Vagina (tissue), 2 donors: Measurements from ENCODE around the gene PTPRCAP. TPM values are rescaled to one million over a fixed set of nuclear protein-coding genes. Genes with fewer than 3 reads are reported as not detected.
"Not testable (repeated sequence)": the region's sequence is repeated elsewhere in the genome, so short reads cannot be mapped to it uniquely, and the experiment has no call there.

Experiments
- DNase-seq, 2 donors: peaks; one replicate each; pipeline ENCODE4 v3.0.0-alpha.2; 2017; ENCODE audit errors: extremely low spot score in 2 of 2
- H3K27ac ChIP-seq: fragments of 200-600 bp; sonication (generic); one replicate; pipeline ENCODE4 v1.5.1; 2019
- H3K27me3 ChIP-seq: fragments of 200-600 bp; sonication (generic); one replicate; pipeline ENCODE4 v1.5.1; 2019
- H3K36me3 ChIP-seq, 2 donors: fragments of 200-600 bp; sonication (generic); one replicate each; pipeline ENCODE4 v1.5.1; 2017 to 2019
- H3K4me1 ChIP-seq: fragments of 200-600 bp; sonication (generic); one replicate; pipeline ENCODE4 v1.5.1; 2019
- H3K4me3 ChIP-seq, 2 donors: fragments of 200-600 bp; sonication (generic); 1 replicate in 1 of 2; 2 replicates in 1 of 2; pipeline ENCODE4 v1.5.1; 2016 to 2019
- H3K9me3 ChIP-seq: fragments of 200-600 bp; sonication (generic); one replicate; pipeline ENCODE4 v1.5.1; 2019
- POLR2A ChIP-seq, 2 donors: fragments of 450-650 bp; IDR thresholded peaks; one replicate each; pipeline ENCODE4 v1.6.1; 2017; ENCODE audit warnings: antibody characterized with exemption in 2 of 2, mild to moderate bottlenecking in 2 of 2, moderate library complexity in 2 of 2
- POLR2AphosphoS5 ChIP-seq, 2 donors: sonication (generic); formaldehyde crosslinking; IDR thresholded peaks; one replicate each; pipeline ENCODE4 v1.9.0; 2017; ENCODE audit warnings: antibody characterized with exemption in 2 of 2, mild to moderate bottlenecking in 2 of 2, low read depth in 1 of 2; ENCODE audit not compliant: insufficient read depth in 1 of 2
- intact Hi-C: fragments of 100-400 bp; cut with DNase I; formaldehyde crosslinking; loops from one replicate; pipeline ENCODE4 v1.15.1; 2023
- total RNA-seq: library from RNA; depleted of rRNA; stranded (reverse); fragments of >200 nt; gene quantifications from one replicate; pipeline ENCODE4 v1.2.3, GENCODE V29; 2016
- TF ChIP-seq, protein P1 (sequence below), 3 experiments: fragments of 450-650 bp in 2 of 3; fragments of 200-600 bp in 1 of 3; sonication (generic) in 1 of 3; IDR thresholded peaks; one replicate each; pipeline ENCODE4 v1.5.1; 2017 to 2019; ENCODE audit warnings: antibody characterized with exemption in 3 of 3, mild to moderate bottlenecking in 2 of 3, moderate library complexity in 2 of 3

Gene PTPRCAP
- total RNA-seq, 1 donor from 2014 or later = 18.2 TPM

GRCh38 chr11:67432655-67433349, 4.7 kb downstream of the PTPRCAP start:
- H3K9me3 ChIP-seq = no peaks in the 10 kb centered on the region
- H3K27ac ChIP-seq = no peak overlapping the region
- peaks cover 44% of the 10 kb centered on the region for H3K4me1 ChIP-seq
- H3K36me3 ChIP-seq = peaks cover 0 to 43% of the 10 kb centered on the region in 2 donors
- TF ChIP-seq POLR2A (IDR thresholded peaks at IDR 0.05) (no peak), POLR2AphosphoS5 (IDR thresholded peaks at IDR 0.05; ENCODE audit: insufficient read depth in 1 of 2, low read depth in 1 of 2) (no peak)
- TF ChIP-seq, protein P1, sequence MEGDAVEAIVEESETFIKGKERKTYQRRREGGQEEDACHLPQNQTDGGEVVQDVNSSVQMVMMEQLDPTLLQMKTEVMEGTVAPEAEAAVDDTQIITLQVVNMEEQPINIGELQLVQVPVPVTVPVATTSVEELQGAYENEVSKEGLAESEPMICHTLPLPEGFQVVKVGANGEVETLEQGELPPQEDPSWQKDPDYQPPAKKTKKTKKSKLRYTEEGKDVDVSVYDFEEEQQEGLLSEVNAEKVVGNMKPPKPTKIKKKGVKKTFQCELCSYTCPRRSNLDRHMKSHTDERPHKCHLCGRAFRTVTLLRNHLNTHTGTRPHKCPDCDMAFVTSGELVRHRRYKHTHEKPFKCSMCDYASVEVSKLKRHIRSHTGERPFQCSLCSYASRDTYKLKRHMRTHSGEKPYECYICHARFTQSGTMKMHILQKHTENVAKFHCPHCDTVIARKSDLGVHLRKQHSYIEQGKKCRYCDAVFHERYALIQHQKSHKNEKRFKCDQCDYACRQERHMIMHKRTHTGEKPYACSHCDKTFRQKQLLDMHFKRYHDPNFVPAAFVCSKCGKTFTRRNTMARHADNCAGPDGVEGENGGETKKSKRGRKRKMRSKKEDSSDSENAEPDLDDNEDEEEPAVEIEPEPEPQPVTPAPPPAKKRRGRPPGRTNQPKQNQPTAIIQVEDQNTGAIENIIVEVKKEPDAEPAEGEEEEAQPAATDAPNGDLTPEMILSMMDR (IDR thresholded peaks at IDR 0.05) = no peak
- intact Hi-C loops = no loop called here
- no peak for DNase-seq
- H3K4me3 ChIP-seq = no peak overlapping the region
- no peaks in the 10 kb centered on the region for H3K27me3 ChIP-seq

DNA sequence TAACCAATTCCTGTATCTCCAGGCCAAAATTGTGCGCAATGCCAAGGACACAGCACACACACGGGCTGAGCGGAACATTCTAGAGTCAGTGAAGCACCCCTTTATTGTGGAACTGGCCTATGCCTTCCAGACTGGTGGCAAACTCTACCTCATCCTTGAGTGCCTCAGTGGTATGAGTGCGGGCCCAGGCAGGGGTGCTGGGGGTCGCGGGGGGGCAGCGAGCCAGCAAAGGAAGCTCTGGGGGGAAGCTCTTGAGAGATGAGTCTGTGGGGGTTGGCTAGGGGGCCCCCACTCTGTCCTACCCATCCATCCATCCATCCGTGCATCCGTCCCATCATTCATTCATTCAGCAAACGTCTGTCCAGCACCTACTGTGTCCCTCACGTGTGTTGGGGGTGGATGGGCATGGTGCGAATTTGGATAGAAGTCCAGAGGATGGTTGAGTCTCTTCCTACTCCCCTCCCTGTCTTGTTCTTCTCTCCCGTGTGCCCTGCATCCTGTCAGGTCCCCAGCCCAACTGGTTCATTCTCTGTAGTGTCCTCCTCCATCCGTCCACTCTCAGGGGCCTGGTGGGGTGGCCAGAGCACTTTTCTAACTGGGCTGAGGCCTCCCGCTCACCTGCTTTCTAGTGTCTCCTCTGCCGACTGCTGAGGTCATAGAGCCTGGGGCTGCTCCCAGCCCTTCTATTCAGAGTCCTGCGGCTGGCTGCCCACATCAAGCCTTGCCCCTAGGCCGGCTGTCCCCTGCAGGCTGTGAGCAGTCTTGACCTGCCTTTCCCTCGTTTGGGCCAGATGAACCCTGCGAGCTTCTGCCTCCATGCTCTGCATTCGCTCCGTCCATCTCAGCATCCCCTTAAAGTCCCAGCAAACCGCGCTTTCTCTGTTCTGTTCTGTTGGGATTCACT, 5.9 kb downstream of the PTPRCAP start:
- intact Hi-C loops = no loop called here
- H3K36me3 ChIP-seq = peaks cover 0 to 43% of the 10 kb centered on the region in 2 donors
- H3K9me3 ChIP-seq = no peaks in the 10 kb centered on the region
- TF ChIP-seq POLR2AphosphoS5 (IDR thresholded peaks at IDR 0.05; ENCODE audit: insufficient read depth in 1 of 2, low read depth in 1 of 2) (no peak), POLR2A (IDR thresholded peaks at IDR 0.05) (no peak)
- TF ChIP-seq, protein P1 (IDR thresholded peaks at IDR 0.05) = no peak
- peaks cover 48% of the 10 kb centered on the region for H3K4me1 ChIP-seq
- no peak overlapping the region for H3K4me3 ChIP-seq
- no peaks in the 10 kb centered on the region for H3K27me3 ChIP-seq
- H3K27ac ChIP-seq = no peak overlapping the region
- no peak for DNase-seq

DNA sequence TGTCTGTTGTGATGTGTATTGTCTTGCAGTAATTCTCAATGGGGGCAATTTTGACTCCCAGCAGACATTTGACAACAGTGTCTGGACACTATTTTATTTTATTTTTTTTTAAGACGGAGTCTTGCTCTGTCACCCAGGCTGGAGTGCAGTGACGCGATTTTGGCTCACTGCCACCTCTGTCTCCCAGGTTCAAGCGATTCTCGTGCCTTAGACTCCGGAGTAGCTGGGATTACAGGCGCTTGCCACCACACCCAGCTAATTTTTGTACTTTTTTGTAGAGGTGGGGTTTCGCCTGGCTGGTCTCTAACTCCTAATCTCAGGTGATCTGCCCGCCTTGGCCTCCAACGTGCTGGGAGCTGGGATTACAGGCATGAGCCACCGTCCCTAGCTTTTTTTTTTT, 7.8 kb downstream of the PTPRCAP start:
- H3K36me3 ChIP-seq = peaks cover 0 to 28% of the 10 kb centered on the region in 2 donors

DNA sequence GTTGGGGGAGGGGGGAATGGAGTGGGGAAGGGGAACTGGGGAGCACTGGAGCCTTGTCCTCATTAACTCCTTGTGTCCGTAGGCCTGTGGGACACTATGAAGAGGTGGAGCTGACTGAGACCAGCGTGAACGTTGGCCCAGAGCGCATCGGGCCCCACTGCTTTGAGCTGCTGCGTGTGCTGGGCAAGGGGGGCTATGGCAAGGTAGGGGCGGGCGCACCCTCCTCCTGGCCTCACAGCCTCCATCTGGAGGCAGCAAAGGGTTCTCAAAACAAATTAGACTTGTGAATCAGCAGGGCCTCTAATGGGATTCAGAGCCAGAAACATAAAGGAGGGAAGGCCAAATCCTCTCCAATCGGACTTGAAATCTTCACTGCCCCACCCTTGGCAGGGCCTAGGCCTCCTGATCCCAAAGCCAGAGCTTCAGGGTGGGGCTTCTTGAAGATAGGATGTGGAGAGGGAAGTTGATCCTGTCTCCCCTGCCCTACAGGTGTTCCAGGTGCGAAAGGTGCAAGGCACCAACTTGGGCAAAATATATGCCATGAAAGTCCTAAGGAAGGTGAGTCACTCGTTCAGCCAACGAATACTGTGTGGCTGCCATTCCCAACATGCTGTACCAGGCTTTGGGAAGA, 8.3 kb downstream of the PTPRCAP start:
- DNase-seq = no peak
- peaks cover 29% of the 10 kb centered on the region for H3K4me1 ChIP-seq
- TF ChIP-seq POLR2A (IDR thresholded peaks at IDR 0.05) (no peak), POLR2AphosphoS5 (IDR thresholded peaks at IDR 0.05; ENCODE audit: insufficient read depth in 1 of 2, low read depth in 1 of 2) (peak in 1 of 2 donors; percentile 33)
- H3K36me3 ChIP-seq = peaks cover 0 to 22% of the 10 kb centered on the region in 2 donors
- intact Hi-C loops = no loop called here
- peak overlapping the region; percentile 92 for H3K27ac ChIP-seq
- H3K9me3 ChIP-seq = no peaks in the 10 kb centered on the region
- H3K27me3 ChIP-seq = no peaks in the 10 kb centered on the region
- peak overlapping the region; percentile 93 to 99 for H3K4me3 ChIP-seq

More for the DNA sequence above, 7.8 kb downstream of the PTPRCAP start:
- no peak for DNase-seq
- Histone ChIP-seq H3K27ac (peak overlapping the region; percentile 92), H3K4me1 (peaks cover 30% of the 10 kb centered on the region), H3K27me3 (no peaks in the 10 kb centered on the region), H3K9me3 (no peaks in the 10 kb centered on the region), H3K4me3 (no peak overlapping the region)
- TF ChIP-seq POLR2AphosphoS5 (IDR thresholded peaks at IDR 0.05; ENCODE audit: insufficient read depth in 1 of 2, low read depth in 1 of 2) = no peak
- intact Hi-C loops = no loop called here

DNA sequence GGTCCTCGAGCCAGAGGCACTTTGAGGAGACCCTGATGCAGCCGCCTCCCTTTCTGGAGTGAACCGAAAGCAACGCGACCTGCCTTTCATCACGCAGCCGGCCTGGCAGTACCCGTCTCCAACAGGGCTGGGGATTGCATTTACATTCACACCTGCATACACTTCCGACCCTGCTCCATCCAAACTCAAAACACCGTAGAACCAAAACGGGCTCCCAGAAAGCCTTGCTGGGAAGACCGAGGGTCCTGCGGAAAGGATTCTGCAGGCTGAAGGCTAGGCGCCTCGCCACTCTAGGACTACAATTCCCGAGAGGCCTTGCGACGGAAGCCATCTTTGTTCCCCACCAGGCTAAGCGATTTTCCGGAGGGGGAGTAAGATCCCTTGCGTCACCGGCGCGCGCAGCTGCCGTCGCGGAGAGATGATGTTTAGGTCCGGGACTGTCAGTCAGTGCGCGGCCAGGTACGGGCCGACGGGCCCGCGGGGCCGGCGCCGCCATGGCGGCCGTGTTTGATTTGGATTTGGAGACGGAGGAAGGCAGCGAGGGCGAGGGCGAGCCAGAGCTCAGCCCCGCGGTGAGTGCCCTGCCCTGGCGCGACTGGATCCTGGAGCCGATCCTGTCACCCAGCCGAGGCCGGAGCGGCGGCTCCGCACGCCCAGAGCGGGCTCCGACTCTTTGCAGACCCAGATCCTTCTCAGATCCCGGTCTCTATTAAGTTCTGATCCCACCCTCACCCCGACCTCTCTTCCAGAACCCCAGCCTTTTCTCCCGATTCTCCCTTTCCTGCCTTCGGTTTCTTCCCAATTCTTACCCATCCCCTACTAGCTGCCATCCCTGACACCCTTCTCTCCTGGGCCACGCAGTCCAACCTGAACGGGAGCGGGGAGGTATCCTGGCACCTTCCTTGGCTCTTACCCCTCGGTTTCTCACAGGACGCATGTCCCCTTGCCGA, 9.2 kb downstream of the PTPRCAP start, which contains the start of gene RPS6KB2:
RPS6KB2 (plus strand) TSS at position 443 of the 950 bp plus-strand sequence; CDS start at position 495, 52 bp downstream.
- Histone ChIP-seq H3K27ac (peak within 1 kb of the TSS; percentile 92), H3K4me3 (peak within 1 kb of the TSS; percentile 93 to 99), H3K27me3 (no peaks in the 10 kb centered on the region), H3K4me1 (peaks cover 29% of the 10 kb centered on the region), H3K9me3 (no peaks in the 10 kb centered on the region), H3K36me3 (peaks cover 0 to 14% of the 10 kb centered on the region in 2 donors)
- TF ChIP-seq, protein P1 (IDR thresholded peaks at IDR 0.05) = peak in 2 of 3 experiments; percentile 4 to 20
- TF ChIP-seq POLR2A (IDR thresholded peaks at IDR 0.05) = peak; percentile 27 to 91
- peak; percentile 98 to 100 for TF ChIP-seq POLR2AphosphoS5 (IDR thresholded peaks at IDR 0.05; ENCODE audit: insufficient read depth in 1 of 2, low read depth in 1 of 2)
- intact Hi-C loops = no loop called here
- DNase-seq = peak in 1 of 2 donors; percentile 98

DNA sequence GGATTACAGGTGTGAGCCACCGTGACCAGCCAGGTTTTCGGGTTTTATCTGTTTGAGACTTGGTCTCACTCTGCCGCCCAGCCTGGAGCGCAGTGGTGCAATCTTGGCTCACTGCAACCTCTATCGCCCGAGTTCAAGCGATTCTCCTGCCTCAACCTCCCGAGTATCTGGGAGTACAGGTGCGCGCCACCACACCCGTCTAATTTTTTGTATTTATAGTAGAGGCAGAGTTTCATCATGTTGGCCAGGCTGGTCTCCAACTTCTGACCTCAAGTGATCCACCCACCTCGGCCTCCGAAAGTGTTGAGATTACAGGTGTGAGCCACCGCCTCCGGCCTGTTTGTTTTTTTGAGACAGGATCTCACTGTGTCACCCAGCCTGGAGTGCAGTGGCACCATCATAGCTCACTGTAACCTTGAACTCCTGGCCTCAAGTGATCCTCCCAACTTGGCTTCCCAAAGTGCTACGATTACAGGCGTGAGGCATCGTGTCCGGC, 10.1 kb downstream of the PTPRCAP start:
- DNase-seq = not testable (repeated sequence)

More for the DNA sequence above, 10.1 kb downstream of the PTPRCAP start:
- H3K27ac ChIP-seq = peak overlapping the region; percentile 92
- intact Hi-C loops, H3K27me3 ChIP-seq, H3K9me3 ChIP-seq, H3K36me3 ChIP-seq: not testable (repeated sequence)
- H3K4me1 ChIP-seq = peaks cover 29% of the 10 kb centered on the region
- peak overlapping the region; percentile 93 to 99 for H3K4me3 ChIP-seq
